Uterus (tissue), 4 donors: Measurements from ENCODE around the gene VWA8. TPM values are rescaled to one million over a fixed set of nuclear protein-coding genes. Genes with fewer than 3 reads are reported as not detected.
A peak's percentile ranks its signal among the peaks of the same experiment; 100 is the strongest.

Source experiments
- DNase-seq, 2 donors: peaks; one replicate each; pipeline ENCODE4 v3.0.0-alpha.2; 2019 to 2020
- H3K27ac ChIP-seq, 2 donors: fragments of 200-600 bp; sonication (generic); 1 replicate in 1 of 2; 2 replicates in 1 of 2; pipeline ENCODE4 v1.5.1; 2016 to 2018
- H3K27me3 ChIP-seq, 2 donors: fragments of 200-600 bp; sonication (generic); one replicate each; pipeline ENCODE4 v1.5.1; 2018 to 2019; ENCODE audit warnings: control low read depth in 1 of 2
- H3K36me3 ChIP-seq, 2 donors: fragments of 200-600 bp; sonication (generic); one replicate each; pipeline ENCODE4 v1.5.1; 2019; ENCODE audit warnings: control low read depth in 1 of 2
- H3K4me1 ChIP-seq, 2 donors: fragments of 200-600 bp; sonication (generic); one replicate each; pipeline ENCODE4 v1.5.1; 2018 to 2019; ENCODE audit warnings: control low read depth in 1 of 2
- H3K4me3 ChIP-seq, 2 donors: fragments of 200-600 bp; sonication (generic); 1 replicate in 1 of 2; 2 replicates in 1 of 2; pipeline ENCODE4 v1.5.1; 2018 to 2019; ENCODE audit warnings: mild to moderate bottlenecking in 1 of 2
- H3K9me3 ChIP-seq, 2 donors: fragments of 200-600 bp; sonication (generic); one replicate each; pipeline ENCODE4 v1.5.1; 2019; ENCODE audit warnings: control low read depth in 1 of 2
- CTCF ChIP-seq, 4 experiments: fragments of 200-600 bp in 2 of 4; fragments of 450-650 bp in 2 of 4; sonication (generic) in 2 of 4; IDR thresholded peaks; one replicate each; pipeline ENCODE4 v1.5.1; 2016 to 2019; ENCODE audit warnings: antibody characterized with exemption in 4 of 4, mild to moderate bottlenecking in 2 of 4, moderate library complexity in 1 of 4
- POLR2A ChIP-seq, 2 donors: fragments of 450-650 bp; IDR thresholded peaks; one replicate each; pipeline ENCODE4 v1.6.1; 2016; ENCODE audit warnings: antibody characterized with exemption in 2 of 2, mild to moderate bottlenecking in 1 of 2, moderate library complexity in 1 of 2
- intact Hi-C: fragments of 100-400 bp; cut with DNase I; formaldehyde crosslinking; loops from one replicate; pipeline ENCODE4 v1.15.1; 2023; ENCODE audit warnings: low total_unique reads
- total RNA-seq, 4 donors: library from RNA; depleted of rRNA in 3 of 4; stranded (reverse); fragments of >200 nt in 3 of 4; gene quantifications; one replicate each; pipeline versions ENCODE4 v1.1.0 to v1.2.4, GENCODE V29; 2014 to 2023
- donor health status: DM: yes; HTN: yes; CAD: no.

VWA8 gene
- total RNA-seq, 4 donors from 2014 or later: 25.6 to 59.7 (median 37.5) TPM

GRCh38 chr13:41549491-41549890 lies 411.4 kb downstream of the VWA8 start:
- Histone ChIP-seq H3K36me3 (no peaks in the 10 kb centered on the region), H3K27me3 (no peaks in the 10 kb centered on the region), H3K4me3 (no peak overlapping the region), H3K4me1 (no peaks in the 10 kb centered on the region), H3K27ac (no peak overlapping the region), H3K9me3 (no peaks in the 10 kb centered on the region)
- intact Hi-C loops: no loop called here
- no peak for DNase-seq
- TF ChIP-seq POLR2A (IDR thresholded peaks at IDR 0.05) (no peak), CTCF (IDR thresholded peaks at IDR 0.05) (no peak)

GRCh38 chr13:41548910-41549309 lies 412.0 kb downstream of the VWA8 start:
- Histone ChIP-seq H3K9me3 (no peaks in the 10 kb centered on the region), H3K27ac (no peak overlapping the region), H3K4me1 (no peaks in the 10 kb centered on the region), H3K4me3 (no peak overlapping the region), H3K36me3 (no peaks in the 10 kb centered on the region), H3K27me3 (no peaks in the 10 kb centered on the region)
- intact Hi-C loops: no loop called here
- no peak for DNase-seq
- TF ChIP-seq POLR2A (IDR thresholded peaks at IDR 0.05): no peak

- H3K4me1 ChIP-seq: no peaks in the 10 kb centered on the region
- TF ChIP-seq POLR2A (IDR thresholded peaks at IDR 0.05): no peak
- DNase-seq: no peak
- no peak overlapping the region for H3K4me3 ChIP-seq
- peak overlapping the region; percentile 51 to 74 for H3K27ac ChIP-seq
- H3K9me3 ChIP-seq: no peaks in the 10 kb centered on the region
- H3K36me3 ChIP-seq: no peaks in the 10 kb centered on the region
- intact Hi-C loops: no loop called here
- no peaks in the 10 kb centered on the region for H3K27me3 ChIP-seq
Observed at GRCh38 chr13:41548031-41548430, 412.9 kb downstream of the VWA8 start.

GRCh38 chr13:41547251-41548000 lies 413.5 kb downstream of the VWA8 start:
- peak overlapping the region; percentile 51 to 74 for H3K27ac ChIP-seq
- H3K4me1 ChIP-seq: no peaks in the 10 kb centered on the region
- intact Hi-C loops: no loop called here
- no peaks in the 10 kb centered on the region for H3K9me3 ChIP-seq
- DNase-seq: peak; percentile 38 to 46
- no peak overlapping the region for H3K4me3 ChIP-seq
- H3K36me3 ChIP-seq: no peaks in the 10 kb centered on the region
- no peaks in the 10 kb centered on the region for H3K27me3 ChIP-seq
- no peak for TF ChIP-seq CTCF (IDR thresholded peaks at IDR 0.05)

GRCh38 chr13:41546372-41547190 lies 414.3 kb downstream of the VWA8 start:
- intact Hi-C loops: no loop called here
- TF ChIP-seq POLR2A (IDR thresholded peaks at IDR 0.05) (no peak), CTCF (IDR thresholded peaks at IDR 0.05) (no peak)
- Histone ChIP-seq H3K36me3 (no peaks in the 10 kb centered on the region), H3K27me3 (no peaks in the 10 kb centered on the region), H3K9me3 (no peaks in the 10 kb centered on the region), H3K4me1 (no peaks in the 10 kb centered on the region), H3K4me3 (no peak overlapping the region), H3K27ac (peak overlapping the region; percentile 51 to 74)
- no peak for DNase-seq

- no peaks in the 10 kb centered on the region for H3K36me3 ChIP-seq
- H3K4me3 ChIP-seq: no peak overlapping the region
- H3K4me1 ChIP-seq: no peaks in the 10 kb centered on the region
- no peaks in the 10 kb centered on the region for H3K27me3 ChIP-seq
- H3K27ac ChIP-seq: no peak overlapping the region
- no peaks in the 10 kb centered on the region for H3K9me3 ChIP-seq
- TF ChIP-seq CTCF (IDR thresholded peaks at IDR 0.05) (no peak), POLR2A (IDR thresholded peaks at IDR 0.05) (no peak)
- intact Hi-C loops: no loop called here
- DNase-seq: no peak
Observed at GRCh38 chr13:41545432-41545707, 415.5 kb downstream of the VWA8 start.
